Loucy (cell line): ENCODE measurements around the gene PPP1CB.

ENCODE experiments used
- H2AFZ ChIP-seq: fragments of 200-600 bp; sonication (generic); 2 replicates; pipeline ENCODE4 v1.6.0; 2016; ENCODE audit warnings: antibody characterized with exemption, mild to moderate bottlenecking, low read length, moderate library complexity
- H3F3A ChIP-seq: fragments of 200-600 bp; 2 replicates; pipeline ENCODE4 v1.6.0; 2016; ENCODE audit warnings: antibody characterized with exemption, low read depth, mild to moderate bottlenecking
- H3K27me3 ChIP-seq: fragments of 200-600 bp; sonication (generic); 2 replicates; pipeline ENCODE4 v1.6.1; 2014; ENCODE audit warnings: low read length, mild to moderate bottlenecking; ENCODE audit not compliant: insufficient read depth, poor library complexity, severe bottlenecking
- H3K36me3 ChIP-seq: fragments of 200-600 bp; sonication (generic); 2 replicates; pipeline ENCODE4 v1.6.1; 2016; ENCODE audit warnings: low read length; ENCODE audit not compliant: insufficient read depth
- H3K4me1 ChIP-seq: fragments of 200-600 bp; sonication (generic); 2 replicates; pipeline ENCODE4 v1.5.1; 2014; ENCODE audit warnings: low read length, mild to moderate bottlenecking; ENCODE audit not compliant: insufficient read depth, poor library complexity, severe bottlenecking
- H3K4me2 ChIP-seq: fragments of 200-600 bp; sonication (generic); 2 replicates; pipeline ENCODE4 v1.6.0; 2014; ENCODE audit warnings: antibody characterized with exemption, low read length, low read depth, mild to moderate bottlenecking; ENCODE audit not compliant: poor library complexity, severe bottlenecking
- H3K4me3 ChIP-seq: fragments of 200-600 bp; sonication (generic); 2 replicates; pipeline ENCODE4 v1.5.1; 2014; ENCODE audit warnings: low read length, mild to moderate bottlenecking, mixed read lengths; ENCODE audit not compliant: poor library complexity, severe bottlenecking
- H3K79me2 ChIP-seq: fragments of 200-600 bp; sonication (generic); 2 replicates; pipeline ENCODE4 v1.6.1; 2014; ENCODE audit warnings: low read length; ENCODE audit not compliant: insufficient read depth
- H3K9ac ChIP-seq: fragments of 200-600 bp; sonication (generic); 2 replicates; pipeline ENCODE4 v1.6.0; 2014; ENCODE audit warnings: mild to moderate bottlenecking, low read depth, low read length, moderate library complexity; ENCODE audit not compliant: poor library complexity, severe bottlenecking
- H3K9me2 ChIP-seq: fragments of 200-600 bp; sonication (generic); replicated peaks from 2 replicates; pipeline ENCODE4 v1.6.1; 2016; ENCODE audit warnings: low read depth, low read length, mixed read lengths
- H3K9me3 ChIP-seq: fragments of 200-600 bp; sonication (generic); 2 replicates; pipeline ENCODE4 v1.6.1; 2014; ENCODE audit warnings: mild to moderate bottlenecking, antibody characterized with exemption, low read length, low read depth; ENCODE audit not compliant: insufficient read depth
- H4K20me1 ChIP-seq: fragments of 200-600 bp; sonication (generic); 2 replicates; pipeline ENCODE4 v1.6.0; 2014; ENCODE audit warnings: antibody characterized with exemption, low read length, mild to moderate bottlenecking; ENCODE audit not compliant: insufficient read depth, poor library complexity, severe bottlenecking
- EZH2phosphoT487 ChIP-seq: fragments of 200-600 bp; IDR thresholded peaks from 2 replicates; pipeline ENCODE4 v1.6.1; 2018; ENCODE audit warnings: antibody characterized with exemption, mild to moderate bottlenecking, moderate library complexity, borderline replicate concordance
- TF ChIP-seq, protein P1 (sequence below): fragments of 200-600 bp; sonication (generic); conservative IDR thresholded peaks from 2 replicates; pipeline ENCODE4 v1.5.1; 2014; ENCODE audit warnings: mild to moderate bottlenecking, antibody characterized with exemption, low read length

Gene PPP1CB

GRCh38 chr2:28704621-28705020, 47.0 kb upstream of the PPP1CB start:
- H4K20me1 ChIP-seq, result no peaks in the 10 kb centered on the region
- no peak overlapping the region for H3K9ac ChIP-seq
- H2AFZ ChIP-seq, result no peak overlapping the region
- H3K9me2 ChIP-seq, result no peaks in the 10 kb centered on the region
- H3K36me3 ChIP-seq, result no peaks in the 10 kb centered on the region
- no peak for TF ChIP-seq EZH2phosphoT487
- TF ChIP-seq, protein P1, sequence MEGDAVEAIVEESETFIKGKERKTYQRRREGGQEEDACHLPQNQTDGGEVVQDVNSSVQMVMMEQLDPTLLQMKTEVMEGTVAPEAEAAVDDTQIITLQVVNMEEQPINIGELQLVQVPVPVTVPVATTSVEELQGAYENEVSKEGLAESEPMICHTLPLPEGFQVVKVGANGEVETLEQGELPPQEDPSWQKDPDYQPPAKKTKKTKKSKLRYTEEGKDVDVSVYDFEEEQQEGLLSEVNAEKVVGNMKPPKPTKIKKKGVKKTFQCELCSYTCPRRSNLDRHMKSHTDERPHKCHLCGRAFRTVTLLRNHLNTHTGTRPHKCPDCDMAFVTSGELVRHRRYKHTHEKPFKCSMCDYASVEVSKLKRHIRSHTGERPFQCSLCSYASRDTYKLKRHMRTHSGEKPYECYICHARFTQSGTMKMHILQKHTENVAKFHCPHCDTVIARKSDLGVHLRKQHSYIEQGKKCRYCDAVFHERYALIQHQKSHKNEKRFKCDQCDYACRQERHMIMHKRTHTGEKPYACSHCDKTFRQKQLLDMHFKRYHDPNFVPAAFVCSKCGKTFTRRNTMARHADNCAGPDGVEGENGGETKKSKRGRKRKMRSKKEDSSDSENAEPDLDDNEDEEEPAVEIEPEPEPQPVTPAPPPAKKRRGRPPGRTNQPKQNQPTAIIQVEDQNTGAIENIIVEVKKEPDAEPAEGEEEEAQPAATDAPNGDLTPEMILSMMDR, result no peak
- H3K9me3 ChIP-seq, result no peaks in the 10 kb centered on the region; the same call in 1 of the 2 replicates
- no peaks in the 10 kb centered on the region for H3K27me3 ChIP-seq
- H3K4me3 ChIP-seq, result no peak overlapping the region
- H3K79me2 ChIP-seq, result no peaks in the 10 kb centered on the region
- no peak overlapping the region for H3K4me2 ChIP-seq
- peaks cover 35% of the 10 kb centered on the region for H3K4me1 ChIP-seq
- no peaks in the 10 kb centered on the region for H3F3A ChIP-seq

GRCh38 chr2:28705751-28706440, 45.7 kb upstream of the PPP1CB start:
- Histone ChIP-seq H3F3A (no peaks in the 10 kb centered on the region), H3K27me3 (no peaks in the 10 kb centered on the region), H3K9me3 (no peaks in the 10 kb centered on the region; the same call in 1 of the 2 replicates), H4K20me1 (no peaks in the 10 kb centered on the region), H2AFZ (no peak overlapping the region), H3K4me1 (peaks cover 35% of the 10 kb centered on the region), H3K9ac (no peak overlapping the region), H3K79me2 (no peaks in the 10 kb centered on the region), H3K36me3 (no peaks in the 10 kb centered on the region), H3K4me2 (no peak overlapping the region), H3K9me2 (no peaks in the 10 kb centered on the region), H3K4me3 (no peak overlapping the region)
- TF ChIP-seq, protein P1, result no peak
- TF ChIP-seq EZH2phosphoT487, result no peak

- no peaks in the 10 kb centered on the region for H3K79me2 ChIP-seq
- peaks cover 25% of the 10 kb centered on the region for H3K4me1 ChIP-seq
- H3K4me3 ChIP-seq, result no peak overlapping the region
- H3K9me2 ChIP-seq, result no peaks in the 10 kb centered on the region
- H3F3A ChIP-seq, result no peaks in the 10 kb centered on the region
- H3K27me3 ChIP-seq, result no peaks in the 10 kb centered on the region
- no peaks in the 10 kb centered on the region for H4K20me1 ChIP-seq
- no peak overlapping the region for H3K9ac ChIP-seq
- H3K36me3 ChIP-seq, result no peaks in the 10 kb centered on the region
- TF ChIP-seq, protein P1, result no peak
- no peak for TF ChIP-seq EZH2phosphoT487
- no peak overlapping the region for H3K4me2 ChIP-seq
- H3K9me3 ChIP-seq, result no peaks in the 10 kb centered on the region; the same call in 1 of the 2 replicates
- H2AFZ ChIP-seq, result no peak overlapping the region
Observed at GRCh38 chr2:28707592-28707991, 44.0 kb upstream of the PPP1CB start.
